B cell (primary cell): ENCODE results near the gene HS3ST3B1.

Source experiments
- CTCF ChIP-seq: fragments of 200-600 bp; IDR thresholded peaks from one replicate; pipeline ENCODE4 v1.8.0; 2022; ENCODE audit warnings: antibody characterized with exemption, mild to moderate bottlenecking
- EZH2 ChIP-seq: IDR thresholded peaks from 2 replicates; pipeline ENCODE4 v1.6.1; 2012; ENCODE audit warnings: borderline replicate concordance, low read depth, mild to moderate bottlenecking, moderate library complexity, low read length; ENCODE audit not compliant: insufficient read depth, poor library complexity, severe bottlenecking

- TF ChIP-seq CTCF (no peak), EZH2 (no peak)
These were observed 15.4 kb downstream of the HS3ST3B1 start for GRCh38 chr17:14316126-14316832.
